SK-MEL-5 (cell line): ENCODE results near the gene UBXN7. TPM values are rescaled to one million over a fixed set of nuclear protein-coding genes. Genes with fewer than 3 reads are reported as not detected.
"Not testable (repeated sequence)": the region's sequence is repeated elsewhere in the genome, so short reads cannot be mapped to it uniquely, and the experiment has no call there.

ENCODE experiments used
- DNase-seq: peaks from one replicate; pipeline ENCODE4 v3.0.0-alpha.2; 2016; ENCODE audit warnings: low read depth, low spot score
- in situ Hi-C: cut with HindIII; loops from 2 replicates; pipeline ENCODE4 v1.10.0; 2016; ENCODE audit warnings: low sequenced_read_pairs, high pct_unique_total_duplicates, low pct_unique_long_range_greater_than_20kb
- total RNA-seq: library from RNA; depleted of rRNA; stranded (reverse); fragments of >200 nt; shearing (Covaris generic); gene quantifications from 2 replicates; pipeline ENCODE4 v1.2.3, GENCODE V29; 2014

UBXN7 gene
- total RNA-seq, 1 experiment from 2014 or later, result 10.0 TPM

GRCh38 chr3:196386034-196386433 is 46.2 kb downstream of the UBXN7 start:
- in situ Hi-C loops, result not testable (repeated sequence)

GRCh38 chr3:196385446-196385845 is 46.8 kb downstream of the UBXN7 start:
- DNase-seq, in situ Hi-C loops: not testable (repeated sequence)

More at GRCh38 chr3:196386034-196386433, 46.2 kb downstream of the UBXN7 start:
- DNase-seq, result not testable (repeated sequence)

GRCh38 chr3:196378146-196378841 is 53.9 kb downstream of the UBXN7 start:
- DNase-seq, result no peak
- in situ Hi-C loops, result no loop called here

GRCh38 chr3:196377321-196377720 is 54.9 kb downstream of the UBXN7 start:
- in situ Hi-C loops, result no loop called here
- DNase-seq, result no peak

GRCh38 chr3:196365736-196366135 is 66.5 kb downstream of the UBXN7 start:
- in situ Hi-C loops, result no loop called here
- DNase-seq, result no peak

GRCh38 chr3:196360586-196360985 is 71.6 kb downstream of the UBXN7 start:
- no peak for DNase-seq
- in situ Hi-C loops, result no loop called here

GRCh38 chr3:196358540-196358939 is 73.7 kb downstream of the UBXN7 start:
- in situ Hi-C loops, DNase-seq: not testable (repeated sequence)

GRCh38 chr3:196357905-196358304 is 74.3 kb downstream of the UBXN7 start:
- in situ Hi-C loops, result no loop called here

GRCh38 chr3:196356556-196356955 is 75.7 kb downstream of the UBXN7 start:
- in situ Hi-C loops, result no loop called here
- no peak for DNase-seq

More at GRCh38 chr3:196357905-196358304, 74.3 kb downstream of the UBXN7 start:
- DNase-seq, result no peak

GRCh38 chr3:196355668-196356067 is 76.6 kb downstream of the UBXN7 start:
- DNase-seq, result no peak
- in situ Hi-C loops, result no loop called here

GRCh38 chr3:196354132-196354531 is 78.1 kb downstream of the UBXN7 start:
- DNase-seq, result no peak
- in situ Hi-C loops, result no loop called here

GRCh38 chr3:196351541-196351940 is 80.7 kb downstream of the UBXN7 start:
- in situ Hi-C loops, result no loop called here
- no peak for DNase-seq

GRCh38 chr3:196350067-196350466 is 82.2 kb downstream of the UBXN7 start:
- in situ Hi-C loops, result no loop called here
- DNase-seq, result no peak

- in situ Hi-C loops, result no loop called here
- DNase-seq, result no peak
Observed at GRCh38 chr3:196348698-196349097, 83.5 kb downstream of the UBXN7 start.

GRCh38 chr3:196344663-196345062 is 87.6 kb downstream of the UBXN7 start:
- in situ Hi-C loops, result no loop called here
- no peak for DNase-seq

GRCh38 chr3:196343917-196344316 is 88.3 kb downstream of the UBXN7 start:
- DNase-seq, in situ Hi-C loops: not testable (repeated sequence)

GRCh38 chr3:196341137-196341536 is 91.1 kb downstream of the UBXN7 start:
- in situ Hi-C loops, result no loop called here
- no peak for DNase-seq

- in situ Hi-C loops, result no loop called here
- DNase-seq, result no peak
Observed at GRCh38 chr3:196340466-196340865, 91.8 kb downstream of the UBXN7 start.

- no peak for DNase-seq
- in situ Hi-C loops, result no loop called here
Observed at GRCh38 chr3:196339493-196340254, 92.6 kb downstream of the UBXN7 start.
